Pancreas (tissue), 10 donors: Measurements from ENCODE around the gene ZP2. TPM values are rescaled to one million over a fixed set of nuclear protein-coding genes. Genes with fewer than 3 reads are reported as not detected.
"Not testable (repeated sequence)": the region's sequence is repeated elsewhere in the genome, so short reads cannot be mapped to it uniquely, and the experiment has no call there.

Source experiments
- ATAC-seq, 4 donors: fragments of 200-7000 bp; cut with Tn5 transposase; one replicate each; pipeline versions ENCODE4 v1.8.0 to v1.9.1; 2020; ENCODE audit warnings: mild to moderate bottlenecking in 4 of 4, moderate library complexity in 4 of 4
- DNase-seq, 6 donors: peaks; one replicate each; pipeline ENCODE4 v3.0.0-alpha.2; 2020
- FAIRE-seq: peaks from 2 replicates; lab custom pipeline; 2012; peaks lifted over from hg19 to GRCh38; lab: Jason Lieb, UNC
- H3K27ac ChIP-seq, 4 donors: fragments of 200-600 bp; sonication (generic); 1 replicate in 3 of 4; 2 replicates in 1 of 4; pipeline versions ENCODE4 v1.5.0 to v1.8.0; 2020
- H3K27me3 ChIP-seq, 4 donors: fragments of 200-600 bp; one replicate each; pipeline ENCODE4 v1.8.0; 2021
- H3K36me3 ChIP-seq, 3 donors: fragments of 200-600 bp; sonication (generic) in 1 of 3; one replicate each; pipeline versions ENCODE4 v1.5.0 to v1.8.0; 2020 to 2021
- H3K4me1 ChIP-seq, 3 donors: fragments of 200-600 bp; one replicate each; pipeline ENCODE4 v1.8.0; 2021
- H3K4me3 ChIP-seq, 4 donors: fragments of 200-600 bp; sonication (generic) in 2 of 4; one replicate each; pipeline versions ENCODE4 v1.5.0 to v1.8.0; 2020 to 2021
- H3K9me3 ChIP-seq, 4 donors: fragments of 200-600 bp; one replicate each; pipeline ENCODE4 v1.8.0; 2021
- CTCF ChIP-seq, 4 donors: fragments of 200-600 bp; sonication (generic) in 3 of 4; IDR thresholded peaks; one replicate each; pipeline versions ENCODE4 v1.5.0 to v1.8.0; 2021; ENCODE audit warnings: antibody characterized with exemption in 4 of 4
- WGBS, 2 donors: extraction: QIAGEN DNeasy Blood & Tissue Kit; methylation state at CpG; one replicate each; pipeline ENCODE4 v1.1.7; 2013; 5-methylcytosine and 5-hydroxymethylcytosine counted together
- intact Hi-C, 3 donors: fragments of 100-400 bp; cut with DNase I; formaldehyde crosslinking; loops; one replicate each; pipeline versions ENCODE4 v1.11.1 to v1.14.2; 2022
- polyA plus RNA-seq, 2 donors: library from polyadenylated mRNA; stranded (reverse); fragments of 200-250 nt; gene quantifications; one replicate each; pipeline ENCODE4 v1.2.3, GENCODE V29; 2013
- total RNA-seq, 6 donors: library from RNA; stranded (reverse); fragmentation: NEBNext Ultra II Directional in 4 of 6; extraction: Animal tissue kit (Norgen Biotek cat#: 25700) in 4 of 6; gene quantifications; one replicate each; pipeline versions ENCODE4 v1.2.1 to v1.2.4, GENCODE V29; 2021 to 2023
- donor health status: healthy with polysubstance abuse.
- donor health status: DM: no; HTN: no; CAD: no; lungs with moderate emphysema.
- donor health status: DM: no; HTN: no; CAD: no.
- donor health status: control.
- donor health status: control.
- donor health status: Bipolar disorder and iron deficiency.
- donor health status: DM: yes; HTN: yes; CAD: no.
- donor health status: DM: no; HTN: no; CAD: no.
- donor health status: DM: no; HTN: no; CAD: no.
- donor health status: DM: yes; HTN: yes; CAD: no.

Gene ZP2
- total RNA-seq (not detected), polyA plus RNA-seq (not detected)

GRCh38 chr16:21211486-21211885 is at the start of gene ZP2:
Gene ZP2, minus strand, starts transcription at chr16:21211574. Its CDS starts 27 bp downstream, at chr16:21211547.
- TF ChIP-seq CTCF (IDR thresholded peaks at IDR 0.05): no peak
- FAIRE-seq (no peak), ATAC-seq (no peak), DNase-seq (no peak)
- Histone ChIP-seq H3K4me1 (no peaks in the 10 kb centered on the region), H3K27me3 (no peaks in the 10 kb centered on the region), H3K36me3 (no peaks in the 10 kb centered on the region), H3K9me3 (no peaks in the 10 kb centered on the region), H3K27ac (no peak within 1 kb of the TSS), H3K4me3 (no peak within 1 kb of the TSS)
- intact Hi-C loops: no loop called here
- WGBS, 2 donors: 76 to 77% methylated on average over 5 of the region's 5 CpGs

GRCh38 chr16:21257284-21257683 is 45.9 kb upstream of the ZP2 start:
- FAIRE-seq (no peak), ATAC-seq (no peak), DNase-seq (no peak)
- Histone ChIP-seq H3K4me1 (peaks cover 0 to 3% (median 0%) of the 10 kb centered on the region in 3 donors), H3K9me3 (no peaks in the 10 kb centered on the region), H3K27me3 (no peaks in the 10 kb centered on the region), H3K4me3 (no peak overlapping the region), H3K27ac (no peak overlapping the region), H3K36me3 (no peaks in the 10 kb centered on the region)
- intact Hi-C loops: loop anchor here in 1 of 3 donors (5.0 kb wide), 1 partner anchor 40 kb away; no protein-coding TSS in a partner anchor
- no peak for TF ChIP-seq CTCF (IDR thresholded peaks at IDR 0.05)
- WGBS, 2 donors: 76 to 78% methylated on average over 4 of the region's 4 CpGs

- 82 to 86% methylated on average over 2 of the region's 2 CpGs for WGBS, 2 donors
Measured at GRCh38 chr16:21256636-21257035, 45.3 kb upstream of the ZP2 start.

GRCh38 chr16:21253470-21253869 is 42.1 kb upstream of the ZP2 start:
- H3K27ac ChIP-seq: no peak overlapping the region
- FAIRE-seq: no peak
- H3K9me3 ChIP-seq: no peaks in the 10 kb centered on the region
- TF ChIP-seq CTCF (IDR thresholded peaks at IDR 0.05): no peak
- H3K4me1 ChIP-seq: no peaks in the 10 kb centered on the region
- no peak overlapping the region for H3K4me3 ChIP-seq
- intact Hi-C loops: no loop called here
- H3K36me3 ChIP-seq: no peaks in the 10 kb centered on the region
- no peaks in the 10 kb centered on the region for H3K27me3 ChIP-seq
- no peak for DNase-seq
- 80 to 85% methylated on average over 3 of the region's 3 CpGs for WGBS, 2 donors
- no peak for ATAC-seq

More at GRCh38 chr16:21256636-21257035, 45.3 kb upstream of the ZP2 start:
- Histone ChIP-seq H3K9me3 (no peaks in the 10 kb centered on the region), H3K36me3 (no peaks in the 10 kb centered on the region), H3K27me3 (no peaks in the 10 kb centered on the region), H3K4me3 (no peak overlapping the region), H3K27ac (no peak overlapping the region), H3K4me1 (peaks cover 0 to 3% (median 0%) of the 10 kb centered on the region in 3 donors)
- no peak for DNase-seq
- ATAC-seq: no peak
- no peak for FAIRE-seq
- intact Hi-C loops: loop anchor here in 1 of 3 donors (5.0 kb wide), 1 partner anchor 39 kb away; no protein-coding TSS in a partner anchor
- TF ChIP-seq CTCF (IDR thresholded peaks at IDR 0.05): no peak

- Histone ChIP-seq H3K4me1 (no peaks in the 10 kb centered on the region), H3K36me3 (no peaks in the 10 kb centered on the region), H3K27ac (no peak overlapping the region), H3K4me3 (no peak overlapping the region), H3K27me3 (no peaks in the 10 kb centered on the region), H3K9me3 (no peaks in the 10 kb centered on the region)
- WGBS, 2 donors: 71 to 80% methylated on average over 15 of the region's 15 CpGs
- intact Hi-C loops: no loop called here
- FAIRE-seq (no peak), DNase-seq (no peak), ATAC-seq (no peak)
- TF ChIP-seq CTCF (IDR thresholded peaks at IDR 0.05): no peak
Measured at GRCh38 chr16:21250072-21250923, 38.9 kb upstream of the ZP2 start.

GRCh38 chr16:21248179-21248578 is 36.8 kb upstream of the ZP2 start:
- FAIRE-seq, H3K27me3 ChIP-seq, H3K36me3 ChIP-seq, H3K27ac ChIP-seq, H3K4me1 ChIP-seq, DNase-seq, ATAC-seq, intact Hi-C loops, H3K9me3 ChIP-seq, H3K4me3 ChIP-seq: not testable (repeated sequence)
- WGBS, 2 donors: 88 to 92% methylated on average over 4 of the region's 4 CpGs
